GM23248 (cell line): Measurements from ENCODE around the gene KIF20B.

Experiments used
- EZH2 ChIP-seq: fragments of 200-600 bp; sonication (generic); IDR thresholded peaks from 2 replicates; pipeline ENCODE4 v1.6.1; 2018; ENCODE audit warnings: antibody characterized with exemption, mild to moderate bottlenecking; ENCODE audit not compliant: insufficient read depth, poor library complexity, severe bottlenecking
- EZH2phosphoT487 ChIP-seq: fragments of 200-600 bp; sonication (generic); IDR thresholded peaks from 2 replicates; pipeline ENCODE4 v1.6.1; 2018; ENCODE audit warnings: antibody characterized with exemption, moderate library complexity, mild to moderate bottlenecking, low read depth; ENCODE audit not compliant: insufficient read depth

DNA sequence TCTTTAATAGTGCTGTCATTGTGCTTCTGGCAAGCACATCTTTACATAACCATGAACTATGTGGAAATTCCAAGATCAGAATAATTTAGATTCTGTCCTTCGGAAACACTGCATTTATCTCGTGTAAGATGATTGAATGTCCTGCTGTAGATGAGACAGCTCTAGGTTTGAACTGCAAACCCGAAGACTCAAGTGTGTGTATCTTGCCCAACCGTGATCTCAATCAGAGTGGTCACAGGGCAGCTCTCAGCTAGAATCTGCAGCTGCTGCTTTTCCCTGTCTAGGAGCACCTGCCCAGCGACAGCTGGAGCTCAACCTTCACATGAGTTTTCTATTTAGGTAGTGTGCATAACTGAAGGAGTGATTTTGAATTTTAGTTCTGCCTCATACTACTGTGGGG, 17.5 kb upstream of the KIF20B start:
- TF ChIP-seq EZH2 (no peak), EZH2phosphoT487 (no peak)
